ENCODE data around the gene SAXO1. TPM values are rescaled to one million over a fixed set of nuclear protein-coding genes. Genes with fewer than 3 reads are reported as not detected.

SAXO1 gene
- total RNA-seq, 1 experiment from 2014 or later: not detected

- TF ChIP-seq, protein P1, sequence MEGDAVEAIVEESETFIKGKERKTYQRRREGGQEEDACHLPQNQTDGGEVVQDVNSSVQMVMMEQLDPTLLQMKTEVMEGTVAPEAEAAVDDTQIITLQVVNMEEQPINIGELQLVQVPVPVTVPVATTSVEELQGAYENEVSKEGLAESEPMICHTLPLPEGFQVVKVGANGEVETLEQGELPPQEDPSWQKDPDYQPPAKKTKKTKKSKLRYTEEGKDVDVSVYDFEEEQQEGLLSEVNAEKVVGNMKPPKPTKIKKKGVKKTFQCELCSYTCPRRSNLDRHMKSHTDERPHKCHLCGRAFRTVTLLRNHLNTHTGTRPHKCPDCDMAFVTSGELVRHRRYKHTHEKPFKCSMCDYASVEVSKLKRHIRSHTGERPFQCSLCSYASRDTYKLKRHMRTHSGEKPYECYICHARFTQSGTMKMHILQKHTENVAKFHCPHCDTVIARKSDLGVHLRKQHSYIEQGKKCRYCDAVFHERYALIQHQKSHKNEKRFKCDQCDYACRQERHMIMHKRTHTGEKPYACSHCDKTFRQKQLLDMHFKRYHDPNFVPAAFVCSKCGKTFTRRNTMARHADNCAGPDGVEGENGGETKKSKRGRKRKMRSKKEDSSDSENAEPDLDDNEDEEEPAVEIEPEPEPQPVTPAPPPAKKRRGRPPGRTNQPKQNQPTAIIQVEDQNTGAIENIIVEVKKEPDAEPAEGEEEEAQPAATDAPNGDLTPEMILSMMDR (IDR thresholded peaks at IDR 0.05 in 2 of 3, conservative IDR thresholded peaks at IDR 0.05 in 1 of 3; ENCODE audit: borderline replicate concordance in 1 of 3, insufficient read depth in 1 of 3, low read depth in 2 of 3, low read length in 2 of 3): no peak
- TF ChIP-seq EGR1 (IDR thresholded peaks at IDR 0.05; ENCODE audit: low read depth): no peak
- TF ChIP-seq SIN3A (IDR thresholded peaks at IDR 0.05; ENCODE audit: low read depth): no peak
- no peak for TF ChIP-seq TCF7L2 (IDR thresholded peaks at IDR 0.05; ENCODE audit: borderline replicate concordance, extremely low read depth, insufficient read depth, insufficient read length)
Observed at GRCh38 chr9:18972675-18973074, 60.3 kb downstream of the SAXO1 start (continued).

- Histone ChIP-seq H3K4me3 (replicated peaks in 1 of 2; ENCODE audit: low read depth in 1 of 2, low read length in 2 of 2) (no peak overlapping the region), H3K27ac (ENCODE audit: low read depth, low read length) (no peak overlapping the region), H3K9me3 (ENCODE audit: control insufficient read depth in 1 of 2, insufficient read depth in 1 of 2, low read depth in 1 of 2, low read length in 2 of 2) (no peaks in the 10 kb centered on the region), H3K4me1 (ENCODE audit: control insufficient read depth in 1 of 2, insufficient read depth in 2 of 2, low read length in 2 of 2) (no peaks in the 10 kb centered on the region), H3K9ac (ENCODE audit: low read length) (no peak overlapping the region), H3K36me3 (ENCODE audit: control insufficient read depth in 1 of 2, insufficient read depth in 2 of 2, low read length in 2 of 2) (no peaks in the 10 kb centered on the region), H2AFZ (ENCODE audit: low read depth, low read length, poor library complexity, severe bottlenecking) (no peak overlapping the region), H4K20me1 (ENCODE audit: insufficient read depth) (no peaks in the 10 kb centered on the region), H3K79me2 (ENCODE audit: insufficient read depth, low read length) (no peaks in the 10 kb centered on the region), H3K9me2 (ENCODE audit: insufficient read depth) (no peaks in the 10 kb centered on the region), H3K27me3 (ENCODE audit: insufficient read depth, low read length) (peaks cover 42% of the 10 kb centered on the region), H3K4me2 (ENCODE audit: low read length) (no peak overlapping the region)
- no TSS peak for BruUV-seq (replicated peaks)
- ChIA-PET CTCF (no interaction called here), POLR2A (no interaction called here), RAD21 (ENCODE audit: low non-redundant PET in 1 of 2, low total read pairs in 2 of 2, uncharacterized antibody in 2 of 2, unreplicated experiment in 2 of 2) (no interaction called here)
- no peak for ATAC-seq
- intact Hi-C loops (cut with micrococcal nuclease): no loop called here
- no peak for DNase-seq (ENCODE audit: low read depth, low spot score)
- TF ChIP-seq EGR1 (IDR thresholded peaks at IDR 0.05; ENCODE audit: low read depth) (no peak), RAD21 (IDR thresholded peaks at IDR 0.05; ENCODE audit: low read depth) (no peak), ELF1 (IDR thresholded peaks at IDR 0.05; ENCODE audit: borderline replicate concordance, low read depth) (no peak), ZFX (IDR thresholded peaks at IDR 0.05) (no peak), JUND (IDR thresholded peaks at IDR 0.05) (no peak), EZH2 (IDR thresholded peaks at IDR 0.05) (no peak), SP1 (IDR thresholded peaks at IDR 0.05; ENCODE audit: low read depth) (no peak), POLR2AphosphoS5 (IDR thresholded peaks at IDR 0.05; ENCODE audit: low read depth, low read length) (no peak), CEBPB (IDR thresholded peaks at IDR 0.05; ENCODE audit: low read depth) (no peak), ATF3 (IDR thresholded peaks at IDR 0.05) (no peak), POLR2A (IDR thresholded peaks at IDR 0.05; ENCODE audit: borderline replicate concordance, extremely low read depth, insufficient read depth, insufficient read length) (no peak), ZNF274 (IDR thresholded peaks at IDR 0.05; ENCODE audit: low read depth, low read length) (no peak), TCF7L2 (IDR thresholded peaks at IDR 0.05; ENCODE audit: borderline replicate concordance, extremely low read depth, insufficient read depth, insufficient read length) (no peak), CBX3 (IDR thresholded peaks at IDR 0.05; ENCODE audit: low read depth) (no peak)
- TF ChIP-seq, protein P2, sequence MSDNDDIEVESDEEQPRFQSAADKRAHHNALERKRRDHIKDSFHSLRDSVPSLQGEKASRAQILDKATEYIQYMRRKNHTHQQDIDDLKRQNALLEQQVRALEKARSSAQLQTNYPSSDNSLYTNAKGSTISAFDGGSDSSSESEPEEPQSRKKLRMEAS (IDR thresholded peaks at IDR 0.05): no peak
- TF ChIP-seq, protein P1 (IDR thresholded peaks at IDR 0.05 in 2 of 3, conservative IDR thresholded peaks at IDR 0.05 in 1 of 3; ENCODE audit: borderline replicate concordance in 1 of 3, insufficient read depth in 1 of 3, low read depth in 2 of 3, low read length in 2 of 3): no peak
- TF ChIP-seq, protein P3, sequence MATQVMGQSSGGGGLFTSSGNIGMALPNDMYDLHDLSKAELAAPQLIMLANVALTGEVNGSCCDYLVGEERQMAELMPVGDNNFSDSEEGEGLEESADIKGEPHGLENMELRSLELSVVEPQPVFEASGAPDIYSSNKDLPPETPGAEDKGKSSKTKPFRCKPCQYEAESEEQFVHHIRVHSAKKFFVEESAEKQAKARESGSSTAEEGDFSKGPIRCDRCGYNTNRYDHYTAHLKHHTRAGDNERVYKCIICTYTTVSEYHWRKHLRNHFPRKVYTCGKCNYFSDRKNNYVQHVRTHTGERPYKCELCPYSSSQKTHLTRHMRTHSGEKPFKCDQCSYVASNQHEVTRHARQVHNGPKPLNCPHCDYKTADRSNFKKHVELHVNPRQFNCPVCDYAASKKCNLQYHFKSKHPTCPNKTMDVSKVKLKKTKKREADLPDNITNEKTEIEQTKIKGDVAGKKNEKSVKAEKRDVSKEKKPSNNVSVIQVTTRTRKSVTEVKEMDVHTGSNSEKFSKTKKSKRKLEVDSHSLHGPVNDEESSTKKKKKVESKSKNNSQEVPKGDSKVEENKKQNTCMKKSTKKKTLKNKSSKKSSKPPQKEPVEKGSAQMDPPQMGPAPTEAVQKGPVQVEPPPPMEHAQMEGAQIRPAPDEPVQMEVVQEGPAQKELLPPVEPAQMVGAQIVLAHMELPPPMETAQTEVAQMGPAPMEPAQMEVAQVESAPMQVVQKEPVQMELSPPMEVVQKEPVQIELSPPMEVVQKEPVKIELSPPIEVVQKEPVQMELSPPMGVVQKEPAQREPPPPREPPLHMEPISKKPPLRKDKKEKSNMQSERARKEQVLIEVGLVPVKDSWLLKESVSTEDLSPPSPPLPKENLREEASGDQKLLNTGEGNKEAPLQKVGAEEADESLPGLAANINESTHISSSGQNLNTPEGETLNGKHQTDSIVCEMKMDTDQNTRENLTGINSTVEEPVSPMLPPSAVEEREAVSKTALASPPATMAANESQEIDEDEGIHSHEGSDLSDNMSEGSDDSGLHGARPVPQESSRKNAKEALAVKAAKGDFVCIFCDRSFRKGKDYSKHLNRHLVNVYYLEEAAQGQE (IDR thresholded peaks at IDR 0.05; ENCODE audit: low read depth): no peak
Observed at GRCh38 chr9:18971909-18972308, 61.1 kb downstream of the SAXO1 start.

Measured in HCT116 (cell line).